Activated CD8-positive, alpha-beta memory T cell treated with anti-CD3 and anti-CD28 coated beads, Interleukin-2, amount 50 U/mL, for 4 hours (primary cell): Measurements from ENCODE around the gene NUCB1.
"Not testable (repeated sequence)": the region's sequence is repeated elsewhere in the genome, so short reads cannot be mapped to it uniquely, and the experiment has no call there.

ENCODE experiments used
- DNase-seq: peaks from one replicate; pipeline ENCODE4 v3.0.0-alpha.2; 2020

Gene NUCB1

DNA sequence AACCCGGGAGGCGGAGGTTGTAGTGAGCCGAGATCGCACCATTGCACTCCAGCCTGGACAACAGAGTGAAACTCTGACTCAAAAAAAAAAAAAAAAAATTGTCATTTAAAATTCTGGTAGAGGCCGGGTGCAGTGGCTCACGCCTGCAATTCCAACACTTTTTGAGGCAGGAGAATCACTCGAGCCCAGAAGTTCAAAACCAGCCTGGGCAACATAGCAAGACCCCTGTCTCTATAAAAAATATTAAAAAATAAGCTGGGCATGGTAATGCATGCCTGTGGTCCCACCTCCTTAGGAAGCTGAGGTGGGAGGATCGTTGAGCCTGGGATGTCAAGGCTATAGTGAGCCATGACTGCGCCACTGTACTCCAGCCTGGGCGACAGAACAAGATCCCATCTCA, 6.2 kb downstream of the NUCB1 start:
- DNase-seq = no peak

DNA sequence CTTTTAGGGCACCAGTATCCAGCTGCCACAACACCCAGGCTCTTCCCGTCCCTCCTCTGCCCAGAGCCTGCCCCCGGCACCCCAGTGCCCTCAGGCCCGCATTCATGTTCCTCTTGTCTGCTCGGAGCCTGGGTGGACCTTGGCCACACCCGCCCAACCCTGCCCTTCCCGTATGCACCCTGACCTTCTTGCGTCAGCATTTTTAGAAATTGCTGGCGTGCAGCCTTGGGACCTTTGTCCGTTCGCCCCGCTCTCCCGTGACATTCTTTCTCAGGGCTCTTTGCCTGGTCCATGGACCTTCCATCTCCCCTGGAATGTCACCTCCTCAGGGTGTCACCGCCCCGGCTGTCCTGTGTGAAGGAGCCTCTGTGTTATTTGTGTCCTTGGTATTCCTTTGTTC, 7.6 kb downstream of the NUCB1 start:
- DNase-seq = no peak

DNA sequence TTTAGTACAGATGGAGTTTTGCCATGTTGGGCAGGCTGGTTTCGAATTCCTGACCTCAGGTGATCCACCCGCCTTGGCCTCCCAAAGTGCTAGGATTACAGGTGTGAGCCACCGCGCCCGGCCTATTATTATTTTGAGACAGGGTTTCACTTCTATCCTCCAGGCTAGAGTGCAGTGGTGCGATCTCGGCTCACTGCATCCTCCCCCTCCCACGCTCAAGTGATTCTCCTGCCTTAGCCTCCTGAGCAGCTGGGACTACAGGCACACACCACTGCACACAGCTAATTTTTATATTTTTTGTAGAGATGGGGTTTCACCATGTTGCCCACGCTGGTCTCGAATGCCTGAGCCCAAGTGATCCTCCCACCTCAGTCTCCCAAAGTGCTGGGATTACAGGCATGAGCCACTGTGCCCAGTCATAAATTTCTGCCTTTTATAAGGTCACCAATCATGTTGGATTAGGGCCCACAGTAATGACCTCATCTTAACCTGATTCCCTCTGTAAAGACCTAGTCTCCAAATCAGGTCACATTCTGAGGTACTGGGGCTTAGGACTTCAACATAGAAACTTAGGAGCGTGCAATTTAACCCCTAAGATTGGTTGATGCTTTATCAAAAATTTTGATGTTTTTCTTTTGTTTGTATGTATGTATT, 9.4 kb downstream of the NUCB1 start:
- not testable (repeated sequence) for DNase-seq

DNA sequence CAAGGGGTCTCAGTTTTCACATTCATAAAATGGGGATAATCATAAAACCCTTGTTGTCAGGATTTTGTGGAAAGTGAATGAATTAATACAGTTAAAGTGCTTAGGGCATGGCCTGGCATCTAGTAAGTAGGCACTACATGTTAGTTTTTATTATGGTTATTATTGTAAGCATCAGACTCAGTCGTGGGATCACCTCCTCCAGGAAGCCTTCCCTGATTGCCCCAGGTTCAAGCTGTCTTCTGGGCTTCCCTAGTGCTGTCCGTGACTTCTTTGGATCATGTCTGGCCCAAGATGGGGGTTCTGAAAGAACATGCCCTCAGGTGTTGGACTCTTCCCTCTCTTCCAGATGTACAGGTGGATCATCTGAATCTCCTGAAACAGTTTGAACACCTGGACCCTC, 10.7 kb downstream of the NUCB1 start:
- no peak for DNase-seq

DNA sequence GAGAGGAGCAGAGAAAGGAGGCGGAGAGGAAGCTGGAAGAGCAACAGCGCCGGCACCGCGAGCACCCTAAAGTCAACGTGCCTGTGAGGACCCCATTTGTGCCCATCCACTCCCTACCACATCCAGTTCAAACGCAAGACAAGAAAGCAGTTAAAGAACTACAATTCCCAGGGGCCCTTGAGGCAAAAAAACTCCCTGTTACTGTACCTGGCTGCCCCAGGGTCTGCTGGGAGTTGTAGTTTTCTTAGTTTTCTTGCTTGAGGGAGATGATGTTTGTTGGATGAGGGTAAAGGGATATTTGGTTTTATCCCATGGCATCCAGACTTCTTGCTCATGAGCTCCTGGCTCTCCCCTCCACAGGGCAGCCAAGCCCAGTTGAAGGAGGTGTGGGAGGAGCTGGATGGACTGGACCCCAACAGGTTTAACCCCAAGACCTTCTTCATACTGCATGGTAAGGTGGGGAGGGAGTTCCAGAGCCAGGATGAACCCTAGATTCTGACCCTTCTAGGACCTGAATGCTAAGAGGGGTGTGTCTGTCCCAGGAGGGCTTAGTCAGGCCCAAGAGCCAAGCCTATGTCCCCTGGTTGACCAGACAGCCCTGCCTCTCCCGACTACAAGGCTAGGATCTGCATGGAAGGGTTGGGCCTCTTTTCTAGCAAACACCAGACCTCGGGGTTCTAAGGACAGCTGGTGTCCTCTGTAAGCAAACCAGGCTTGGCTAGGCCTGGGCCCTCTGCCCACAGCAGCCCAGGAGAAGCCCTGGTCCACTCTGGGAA, 13.2 kb downstream of the NUCB1 start:
- no peak for DNase-seq

DNA sequence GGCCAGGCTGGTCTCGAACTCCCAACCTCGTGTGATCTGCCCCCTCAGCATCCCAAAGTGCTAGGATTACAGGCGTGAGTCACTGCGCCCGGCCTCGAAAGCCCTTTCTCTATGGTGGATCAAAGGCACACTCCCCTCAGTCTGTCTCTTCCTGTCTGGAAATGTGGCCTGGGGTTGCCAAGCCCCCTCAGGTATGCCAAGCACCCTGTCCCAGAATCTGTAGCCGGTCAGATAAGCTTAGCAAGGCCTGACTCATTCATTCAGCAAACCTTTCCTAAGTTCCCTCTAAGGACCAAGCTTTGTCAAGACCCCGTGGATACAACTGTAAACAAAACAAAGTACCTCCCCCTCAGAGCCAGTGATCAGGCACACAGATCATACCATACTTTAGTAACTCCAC, 14.1 kb downstream of the NUCB1 start:
- no peak for DNase-seq

DNA sequence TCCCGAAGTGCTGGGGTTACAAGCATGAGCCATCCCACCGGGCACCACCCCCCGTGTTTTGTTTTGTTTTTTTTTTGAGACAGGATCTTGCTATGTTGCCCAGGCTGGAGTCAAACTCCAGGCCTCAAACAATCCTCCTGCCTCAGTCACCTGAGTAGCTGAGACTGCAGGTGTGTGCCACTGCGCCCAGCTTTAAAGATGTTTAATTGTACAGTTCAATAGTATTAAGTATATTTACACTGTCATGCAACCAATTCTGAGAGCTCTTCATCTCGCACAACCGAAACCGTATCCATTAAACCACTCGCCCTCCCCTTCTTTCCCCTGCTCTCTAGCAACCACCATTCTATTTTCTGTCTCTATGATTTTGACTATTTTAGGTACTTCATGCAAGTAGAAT, 15.6 kb downstream of the NUCB1 start:
- DNase-seq = no peak

DNA sequence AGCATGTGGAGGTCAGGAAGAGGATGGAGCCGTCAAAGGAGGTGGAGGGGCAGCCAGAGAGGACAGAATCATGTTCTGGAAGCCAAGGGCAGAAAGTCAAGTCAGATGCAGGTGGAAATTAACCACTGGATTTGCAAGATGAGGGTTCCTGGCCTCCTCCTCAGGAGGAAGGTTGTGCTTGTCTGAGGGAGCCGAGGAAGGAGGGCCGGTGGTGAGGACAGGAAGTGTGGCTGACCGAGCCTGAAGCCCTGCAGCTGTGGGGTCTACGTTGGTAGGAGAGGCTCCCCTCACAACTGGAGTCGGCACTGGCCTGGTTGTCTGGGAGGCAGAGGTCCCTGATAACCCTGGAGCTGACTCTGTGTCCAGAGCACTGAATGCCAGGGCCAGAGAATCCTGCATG, 18.0 kb downstream of the NUCB1 start:
- DNase-seq = no peak

DNA sequence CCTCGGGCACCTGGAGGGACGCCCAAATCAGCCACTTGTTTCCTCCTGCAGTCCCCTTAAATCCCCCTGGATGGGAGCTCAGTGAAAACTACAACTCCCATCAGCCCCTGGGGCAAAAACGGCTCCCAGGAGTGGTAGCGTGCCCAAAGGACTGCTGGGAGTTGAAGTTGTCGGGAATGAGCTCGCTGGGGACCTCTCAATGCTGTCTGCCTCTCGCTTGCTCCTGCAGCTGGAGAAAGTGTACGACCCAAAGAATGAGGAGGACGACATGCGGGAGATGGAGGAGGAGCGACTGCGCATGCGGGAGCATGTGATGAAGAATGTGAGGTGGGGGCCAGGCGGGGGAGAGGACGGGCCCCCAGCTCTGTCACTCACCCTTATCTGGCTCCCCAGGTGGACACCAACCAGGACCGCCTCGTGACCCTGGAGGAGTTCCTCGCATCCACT, 18.7 kb downstream of the NUCB1 start:
- DNase-seq = no peak

DNA sequence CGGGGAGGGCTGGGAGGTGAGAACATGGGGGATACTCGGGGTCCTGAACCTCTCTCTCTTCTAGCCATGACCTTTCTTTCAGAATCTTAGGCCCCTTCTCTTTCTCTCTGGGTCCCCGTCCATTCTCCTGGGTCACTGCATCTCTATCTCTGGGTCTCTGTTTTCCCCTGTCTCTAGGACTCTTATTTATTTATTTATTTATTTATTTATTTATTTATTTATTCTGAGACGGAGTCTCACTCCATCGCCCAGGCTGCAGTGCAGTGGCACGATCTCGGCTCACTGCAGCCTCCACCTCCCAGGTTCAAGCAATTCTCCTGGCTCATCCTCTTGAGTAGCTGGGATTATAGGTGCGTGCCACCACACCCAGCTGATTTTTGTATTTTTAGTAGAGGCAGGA, 19.2 kb downstream of the NUCB1 start:
- DNase-seq = not testable (repeated sequence)

DNA sequence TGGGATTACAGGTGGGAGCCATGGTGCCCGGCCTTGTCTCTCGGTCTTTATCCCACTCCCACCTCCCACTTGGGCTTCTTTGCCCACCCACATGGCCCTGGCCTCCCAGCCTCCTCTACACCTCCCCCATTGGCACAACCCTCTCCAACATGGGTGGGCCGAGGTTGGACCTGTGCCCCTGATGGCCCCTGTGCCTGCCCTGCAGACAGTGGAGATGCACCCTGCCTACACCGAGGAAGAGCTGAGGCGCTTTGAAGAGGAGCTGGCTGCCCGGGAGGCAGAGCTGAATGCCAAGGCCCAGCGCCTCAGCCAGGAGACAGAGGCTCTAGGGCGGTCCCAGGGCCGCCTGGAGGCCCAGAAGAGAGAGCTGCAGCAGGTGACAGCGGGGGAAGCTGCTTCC, 20.8 kb downstream of the NUCB1 start:
- DNase-seq = no peak

DNA sequence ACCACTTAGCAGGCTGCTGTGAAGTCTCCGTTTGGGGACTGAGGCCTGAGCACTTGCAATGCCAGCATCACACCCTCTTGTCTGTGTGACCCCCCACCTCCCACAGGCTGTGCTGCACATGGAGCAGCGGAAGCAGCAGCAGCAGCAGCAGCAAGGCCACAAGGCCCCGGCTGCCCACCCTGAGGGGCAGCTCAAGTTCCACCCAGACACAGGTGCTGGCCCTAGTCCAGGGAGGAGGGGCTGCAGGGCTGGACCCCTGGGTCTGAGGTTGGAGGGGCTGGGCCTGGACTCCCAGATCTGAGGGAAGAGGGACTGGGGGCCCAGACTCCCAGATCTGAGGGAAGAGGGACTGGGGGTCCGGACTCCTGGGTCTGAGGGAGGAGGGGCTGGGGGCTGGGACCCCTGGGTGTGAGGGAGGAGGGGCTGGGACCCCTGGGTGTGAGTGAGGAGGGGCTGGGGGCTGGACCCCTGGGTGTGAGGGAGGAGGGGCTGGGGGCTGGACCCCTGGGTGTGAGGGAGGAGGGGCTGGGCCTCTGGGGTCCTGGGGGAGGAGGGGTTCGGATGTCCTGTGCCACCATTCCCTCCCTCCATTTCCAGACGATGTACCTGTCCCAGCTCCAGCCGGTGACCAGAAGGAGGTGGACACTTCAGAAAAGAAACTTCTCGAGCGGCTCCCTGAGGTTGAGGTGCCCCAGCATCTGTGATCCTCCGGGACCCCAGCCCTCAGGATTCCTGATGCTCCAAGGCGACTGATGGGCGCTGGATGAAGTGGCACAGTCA, 21.8 kb downstream of the NUCB1 start:
- DNase-seq = no peak

DNA sequence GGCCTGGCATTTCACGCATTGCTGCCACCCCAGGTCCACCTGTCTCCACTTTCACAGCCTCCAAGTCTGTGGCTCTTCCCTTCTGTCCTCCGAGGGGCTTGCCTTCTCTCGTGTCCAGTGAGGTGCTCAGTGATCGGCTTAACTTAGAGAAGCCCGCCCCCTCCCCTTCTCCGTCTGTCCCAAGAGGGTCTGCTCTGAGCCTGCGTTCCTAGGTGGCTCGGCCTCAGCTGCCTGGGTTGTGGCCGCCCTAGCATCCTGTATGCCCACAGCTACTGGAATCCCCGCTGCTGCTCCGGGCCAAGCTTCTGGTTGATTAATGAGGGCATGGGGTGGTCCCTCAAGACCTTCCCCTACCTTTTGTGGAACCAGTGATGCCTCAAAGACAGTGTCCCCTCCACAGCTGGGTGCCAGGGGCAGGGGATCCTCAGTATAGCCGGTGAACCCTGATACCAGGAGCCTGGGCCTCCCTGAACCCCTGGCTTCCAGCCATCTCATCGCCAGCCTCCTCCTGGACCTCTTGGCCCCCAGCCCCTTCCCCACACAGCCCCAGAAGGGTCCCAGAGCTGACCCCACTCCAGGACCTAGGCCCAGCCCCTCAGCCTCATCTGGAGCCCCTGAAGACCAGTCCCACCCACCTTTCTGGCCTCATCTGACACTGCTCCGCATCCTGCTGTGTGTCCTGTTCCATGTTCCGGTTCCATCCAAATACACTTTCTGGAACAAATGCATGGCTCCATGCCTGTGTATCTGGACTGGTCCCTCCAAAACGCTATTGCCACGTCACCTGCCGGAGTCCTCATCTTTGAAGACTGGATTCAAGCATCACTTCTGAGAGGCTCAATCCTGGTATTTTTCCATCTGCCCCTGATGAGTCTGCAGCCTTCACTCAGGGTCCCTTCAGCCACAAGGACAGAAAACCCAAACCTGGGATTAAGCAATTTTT, 22.7 kb downstream of the NUCB1 start:
- DNase-seq = no peak

DNA sequence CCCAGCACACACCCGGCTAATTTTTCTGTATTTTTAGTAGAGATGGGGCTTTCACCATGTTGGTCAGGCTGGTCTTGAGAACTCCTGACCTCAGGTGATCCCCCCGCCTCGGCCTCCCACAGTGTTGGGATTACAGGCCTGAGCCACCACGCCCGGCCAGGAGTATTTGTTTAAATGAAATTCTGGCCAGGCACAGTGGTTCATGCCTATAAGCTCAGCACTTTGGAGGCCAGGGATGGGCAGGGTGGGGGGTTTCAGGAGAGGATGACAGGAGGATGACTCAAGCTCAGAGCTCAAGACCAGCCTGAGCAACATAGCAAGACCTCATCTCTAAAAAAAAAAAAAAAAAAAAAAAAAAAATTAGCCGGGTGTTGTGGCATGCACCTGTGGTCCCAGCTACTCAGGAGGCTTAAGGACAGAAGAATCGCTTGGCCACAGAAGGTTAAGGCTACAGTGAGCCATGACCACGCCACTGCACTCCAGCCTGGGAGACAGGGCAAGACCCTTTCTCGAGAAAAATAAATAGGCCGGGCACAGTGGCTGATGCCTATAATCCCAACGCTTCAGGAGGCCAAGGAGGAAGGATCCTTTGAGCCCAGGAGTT, 25.2 kb downstream of the NUCB1 start:
- DNase-seq = no peak

DNA sequence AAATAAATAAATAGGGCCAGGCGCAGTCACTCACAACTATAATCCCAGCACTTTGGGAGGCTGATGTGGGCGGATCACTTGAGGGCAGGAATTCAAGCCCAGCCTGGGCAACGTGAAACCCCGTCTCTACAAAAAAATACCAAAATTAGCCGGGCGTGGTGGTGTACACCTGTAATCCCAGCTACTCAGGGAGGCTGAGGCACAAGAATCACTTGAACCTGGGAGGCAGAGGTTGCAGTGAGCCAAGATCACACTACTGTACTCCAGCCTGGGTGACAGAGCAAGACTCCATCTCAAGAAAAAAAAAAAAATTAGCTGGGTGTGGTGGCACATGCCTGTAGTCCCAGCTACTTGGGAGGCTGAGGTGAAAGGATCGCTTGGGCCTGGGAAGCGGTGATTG, 25.8 kb downstream of the NUCB1 start:
- not testable (repeated sequence) for DNase-seq

DNA sequence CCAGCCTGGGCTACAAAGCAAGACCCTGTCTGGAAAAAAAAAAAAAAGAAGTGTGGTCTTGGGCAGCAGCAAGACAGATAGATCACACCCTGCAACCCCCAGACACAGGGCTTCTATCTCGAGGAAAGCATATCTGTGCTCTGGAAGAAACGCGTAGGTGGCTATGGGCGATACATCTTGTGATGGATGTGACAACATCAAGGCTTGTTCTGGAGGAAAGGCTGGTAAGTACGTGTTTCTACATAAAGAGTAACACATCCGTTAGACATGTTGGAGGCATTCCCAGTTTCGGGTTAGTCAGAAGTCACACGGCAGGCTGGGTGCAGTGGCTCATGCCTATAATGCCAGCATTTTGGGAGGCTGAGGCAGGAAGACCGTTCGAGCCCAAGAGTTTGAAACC, 26.8 kb downstream of the NUCB1 start:
- DNase-seq = no peak

DNA sequence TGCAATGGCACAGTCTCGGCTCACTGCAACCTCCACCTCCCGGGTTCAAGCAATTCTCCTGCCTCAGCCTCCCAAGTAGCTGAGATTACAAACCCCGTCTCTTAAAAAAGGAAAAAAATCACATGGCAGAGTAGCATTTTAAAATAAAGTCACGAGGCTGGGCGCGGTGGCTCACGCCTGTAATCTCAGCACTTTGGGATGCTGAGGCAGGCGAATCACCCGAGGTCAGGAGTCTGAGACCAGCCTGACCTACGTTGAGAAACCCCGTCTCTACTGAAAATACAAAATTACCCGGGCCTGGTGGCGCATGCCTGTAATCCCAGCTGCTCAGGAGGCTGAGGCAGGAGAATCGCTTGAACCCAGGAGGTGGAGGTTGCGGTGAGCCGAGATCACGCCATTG, 27.6 kb downstream of the NUCB1 start:
- not testable (repeated sequence) for DNase-seq

DNA sequence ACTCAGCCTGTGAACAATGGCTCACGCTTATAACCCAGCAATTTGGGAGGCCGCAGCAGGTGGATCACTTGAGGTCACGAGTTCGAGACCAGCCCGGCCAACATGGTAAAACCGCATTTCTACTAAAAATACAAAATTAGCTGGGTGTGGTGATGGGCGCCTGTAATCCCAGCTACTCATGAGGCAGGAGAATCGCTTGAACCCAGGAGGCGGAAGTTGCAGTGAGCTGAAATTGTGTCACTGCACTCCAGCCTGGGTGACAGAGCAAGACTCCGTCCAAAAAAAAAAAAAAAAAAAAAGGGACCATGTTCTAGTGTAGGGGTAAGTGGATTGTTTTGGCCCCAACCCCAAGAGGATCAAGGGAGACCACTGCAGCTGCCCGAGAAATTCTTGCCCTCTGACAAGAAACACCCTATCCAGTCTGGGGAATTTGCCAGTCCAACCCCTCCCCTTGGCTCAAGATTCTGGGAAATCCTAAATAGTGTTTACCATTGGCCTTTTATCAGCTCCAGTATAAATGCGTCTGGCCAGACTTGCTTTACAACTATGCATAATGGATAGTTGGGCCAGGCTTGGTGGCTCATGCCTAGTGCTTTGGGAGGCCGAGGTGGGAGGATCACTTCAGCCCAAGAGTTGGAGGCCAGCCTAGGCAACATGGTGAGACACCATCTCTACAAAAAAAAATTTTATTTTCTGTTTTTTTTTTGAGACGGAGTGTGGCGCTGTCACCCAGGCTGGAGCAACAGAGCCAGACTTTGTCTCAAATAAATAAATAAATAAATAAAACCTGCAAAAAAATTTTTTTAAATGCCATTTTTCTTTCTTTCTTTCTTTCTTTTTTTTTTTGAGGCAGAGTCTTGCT, 28.3 kb downstream of the NUCB1 start:
- no peak for DNase-seq

DNA sequence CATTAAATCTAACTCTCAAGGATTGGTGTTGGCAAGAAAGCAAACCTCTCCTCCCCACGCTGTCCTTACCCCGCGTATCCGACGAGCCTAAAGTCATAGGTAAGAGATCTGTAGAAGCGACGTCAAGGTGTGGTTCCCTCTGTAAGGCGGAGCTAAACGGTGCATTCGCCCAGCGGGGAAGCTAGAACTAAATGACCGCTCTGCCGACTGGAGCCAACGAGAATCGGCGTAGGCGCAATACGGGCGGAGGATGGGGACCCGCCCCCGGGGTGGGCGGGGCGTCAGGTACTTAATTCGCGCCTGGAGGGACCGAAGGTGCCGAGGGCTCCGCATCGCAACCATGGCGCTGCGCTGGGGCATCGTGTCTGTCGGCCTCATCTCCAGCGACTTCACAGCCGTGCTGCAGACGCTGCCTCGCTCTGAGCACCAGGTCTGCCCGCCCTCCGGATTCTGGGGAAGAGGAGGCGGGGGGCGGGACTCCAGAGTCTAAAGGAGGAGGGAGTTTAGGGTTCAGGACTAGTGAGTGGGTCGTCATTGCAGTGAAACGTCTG, 33.3 kb downstream of the NUCB1 start, which contains the start of gene DHDH:
Gene DHDH, plus strand, starts transcription at position 318 of the 551 bp plus-strand sequence. Its CDS starts 23 bp downstream, at position 341.
- DNase-seq = peak; percentile 83

DNA sequence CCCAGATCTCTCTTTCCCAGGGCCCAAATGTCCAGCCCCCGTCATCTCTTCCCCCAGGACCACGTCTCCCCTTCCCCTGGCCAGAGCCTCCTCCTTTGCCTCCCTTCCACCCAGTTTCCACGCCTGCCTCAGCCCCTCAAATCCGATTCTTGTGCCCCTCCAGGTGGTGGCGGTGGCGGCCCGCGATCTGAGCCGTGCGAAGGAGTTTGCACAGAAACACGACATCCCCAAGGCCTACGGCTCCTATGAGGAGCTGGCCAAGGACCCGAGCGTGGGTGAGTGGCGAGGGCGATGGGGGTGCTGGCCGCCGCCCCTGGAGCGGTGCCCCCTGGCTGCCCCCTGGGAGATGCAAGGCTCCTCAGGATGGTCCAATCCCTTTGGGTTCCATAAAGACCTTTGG, 34.7 kb downstream of the NUCB1 start:
- DNase-seq = no peak

DNA sequence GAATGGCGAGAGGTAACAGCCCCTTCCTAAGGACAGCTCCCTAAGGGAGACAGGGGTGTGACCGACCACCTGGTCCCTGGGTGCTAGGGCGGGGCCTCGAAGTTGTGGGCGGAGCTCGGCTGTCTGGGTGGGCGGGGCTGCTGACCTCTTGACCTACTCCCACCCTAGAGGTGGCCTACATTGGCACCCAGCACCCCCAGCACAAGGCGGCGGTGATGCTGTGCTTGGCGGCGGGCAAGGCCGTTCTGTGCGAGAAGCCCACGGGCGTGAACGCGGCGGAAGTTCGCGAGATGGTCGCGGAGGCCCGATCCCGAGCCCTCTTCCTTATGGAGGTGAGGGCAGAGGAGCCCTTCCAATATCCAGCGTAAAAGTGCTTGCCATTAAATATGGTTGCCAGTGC, 35.8 kb downstream of the NUCB1 start:
- DNase-seq = no peak
